Urinary bladder (tissue), 4 donors: Measurements from ENCODE around the gene ST8SIA1. TPM values are rescaled to one million over a fixed set of nuclear protein-coding genes. Genes with fewer than 3 reads are reported as not detected.

Experiments used
- DNase-seq: peaks from one replicate; pipeline ENCODE4 v3.0.0-alpha.2; 2015; ENCODE audit errors: extremely low spot score
- H3K27ac ChIP-seq: one replicate; pipeline ENCODE4 v1.5.1; 2013; ENCODE audit warnings: low read depth, mild to moderate bottlenecking, moderate library complexity
- H3K36me3 ChIP-seq: one replicate; pipeline ENCODE4 v1.6.1; 2013; ENCODE audit warnings: mild to moderate bottlenecking, moderate library complexity; ENCODE audit not compliant: insufficient read depth
- H3K4me1 ChIP-seq: one replicate; pipeline ENCODE4 v1.6.1; 2013; ENCODE audit warnings: mild to moderate bottlenecking, moderate library complexity; ENCODE audit not compliant: insufficient read depth
- H3K4me3 ChIP-seq: one replicate; pipeline ENCODE4 v1.5.1; 2013; ENCODE audit warnings: low read depth, low read length
- WGBS: extraction: QIAGEN DNeasy Blood & Tissue Kit; methylation state at CpG from one replicate; pipeline ENCODE4 v1.1.7; 2013; 5-methylcytosine and 5-hydroxymethylcytosine counted together
- polyA plus RNA-seq: library from polyadenylated mRNA; stranded (reverse); fragments of 200-250 nt; gene quantifications from one replicate; pipeline ENCODE4 v1.2.3, GENCODE V29; 2013
- total RNA-seq: library from RNA; depleted of rRNA; stranded (reverse); fragments of >200 nt; gene quantifications from one replicate; pipeline ENCODE4 v1.2.3, GENCODE V29; 2014
- donor health status: healthy with polysubstance abuse.
- donor health status: healthy.

ST8SIA1 gene
- total and polyA plus RNA-seq, 2 donors, result 19.8 to 22.3 TPM

DNA sequence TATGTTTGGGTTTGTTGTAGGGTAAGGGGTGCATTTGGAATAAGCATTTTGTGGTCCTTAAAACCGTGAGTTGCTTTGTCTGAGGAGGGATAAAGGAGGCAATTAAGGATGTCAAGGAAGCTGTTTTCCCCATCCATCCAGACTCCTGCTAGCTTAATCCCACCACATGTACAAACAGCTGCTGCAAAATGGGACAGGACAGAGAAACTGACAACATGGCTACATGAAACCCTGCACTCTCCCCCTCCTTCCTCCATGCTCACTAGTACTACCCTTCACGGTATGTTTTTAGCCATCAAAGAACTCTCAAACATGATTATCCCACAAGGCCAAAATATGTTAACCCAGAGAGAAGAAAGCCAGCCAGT is 20.6 kb downstream of the ST8SIA1 start:
- 85% methylated on average over 2 of the region's 2 CpGs for WGBS
- Histone ChIP-seq H3K4me1 (no peaks in the 10 kb centered on the region), H3K36me3 (no peaks in the 10 kb centered on the region), H3K4me3 (no peak overlapping the region), H3K27ac (no peak overlapping the region)
- DNase-seq, result no peak

DNA sequence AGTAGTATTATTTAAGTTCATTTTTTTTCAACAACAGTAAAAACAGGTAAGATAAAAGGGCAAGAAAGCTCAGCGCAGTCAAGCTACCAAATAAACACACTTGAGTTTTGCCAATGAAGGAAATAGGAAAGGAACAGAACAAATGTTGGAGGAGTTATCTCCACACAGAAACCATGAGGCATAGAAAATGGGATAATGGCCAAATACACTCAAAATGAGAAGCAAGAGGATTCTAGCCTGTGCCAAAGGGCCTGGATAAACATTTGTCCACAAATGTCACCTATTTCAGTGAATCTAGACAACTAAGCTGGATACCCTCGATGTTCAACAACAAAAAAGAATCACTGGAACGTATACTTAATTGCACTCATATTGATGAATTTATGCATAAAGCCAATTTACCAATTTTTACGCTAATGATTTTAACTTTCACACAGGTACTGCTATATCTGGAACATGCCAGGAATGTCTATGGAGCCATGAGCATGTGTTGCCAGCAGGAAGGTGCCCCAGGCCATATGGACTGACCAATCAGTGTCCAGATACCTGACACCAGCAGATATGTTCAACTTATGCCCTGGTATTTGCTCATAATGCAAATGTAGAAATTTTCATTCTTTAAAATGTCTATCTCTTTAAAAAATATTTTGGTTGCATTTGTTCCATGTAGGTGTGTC is 21.1 kb downstream of the ST8SIA1 start:
- Histone ChIP-seq H3K4me3 (no peak overlapping the region), H3K4me1 (no peaks in the 10 kb centered on the region), H3K27ac (no peak overlapping the region), H3K36me3 (no peaks in the 10 kb centered on the region)
- no peak for DNase-seq
- 85% methylated on average over 4 of the region's 4 CpGs for WGBS

DNA sequence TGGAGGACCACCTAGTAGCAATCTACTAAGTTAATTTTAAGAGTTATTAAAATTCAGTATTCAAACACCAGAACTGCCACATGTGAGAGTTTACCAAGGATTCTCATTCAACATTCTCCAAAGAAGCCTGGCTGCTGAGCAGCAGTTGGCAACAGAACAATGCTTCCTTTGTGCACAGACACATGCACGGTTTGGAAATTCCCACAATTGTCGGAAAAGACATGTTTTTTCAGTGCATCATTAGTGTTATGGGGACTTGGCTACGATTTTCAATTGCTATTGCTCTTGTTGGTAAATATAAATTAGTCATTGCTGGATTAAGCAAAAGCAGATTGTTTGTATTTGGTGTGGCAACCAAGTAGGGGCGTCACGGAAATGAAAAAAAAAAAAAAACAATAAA is 22.2 kb downstream of the ST8SIA1 start:
- 52% methylated on average over 5 of the region's 5 CpGs for WGBS
- H3K36me3 ChIP-seq, result no peaks in the 10 kb centered on the region
- H3K4me3 ChIP-seq, result no peak overlapping the region
- no peaks in the 10 kb centered on the region for H3K4me1 ChIP-seq
- no peak for DNase-seq
- H3K27ac ChIP-seq, result no peak overlapping the region

DNA sequence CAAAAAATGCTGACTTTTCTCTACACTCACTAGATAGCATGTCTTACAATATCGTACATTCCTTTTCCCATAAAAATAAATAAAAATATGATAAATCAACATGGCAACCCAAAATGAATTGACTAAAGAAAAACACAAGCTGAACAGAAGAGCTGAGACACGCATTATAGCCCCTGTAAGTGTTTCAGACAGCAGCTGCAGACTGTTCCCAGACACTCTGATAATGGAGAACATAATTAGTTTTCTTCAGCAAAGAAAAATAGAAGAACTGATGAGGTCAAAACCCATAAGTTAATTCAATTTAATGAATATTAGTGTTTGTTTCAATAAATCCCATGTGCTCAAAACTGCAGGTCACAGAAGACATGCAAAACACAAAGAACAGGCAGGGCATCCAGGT is 23.8 kb downstream of the ST8SIA1 start:
- no peaks in the 10 kb centered on the region for H3K4me1 ChIP-seq
- H3K36me3 ChIP-seq, result no peaks in the 10 kb centered on the region
- H3K4me3 ChIP-seq, result no peak overlapping the region
- H3K27ac ChIP-seq, result no peak overlapping the region
- DNase-seq, result no peak
- WGBS, result 85% methylated on average over 2 of the region's 2 CpGs

DNA sequence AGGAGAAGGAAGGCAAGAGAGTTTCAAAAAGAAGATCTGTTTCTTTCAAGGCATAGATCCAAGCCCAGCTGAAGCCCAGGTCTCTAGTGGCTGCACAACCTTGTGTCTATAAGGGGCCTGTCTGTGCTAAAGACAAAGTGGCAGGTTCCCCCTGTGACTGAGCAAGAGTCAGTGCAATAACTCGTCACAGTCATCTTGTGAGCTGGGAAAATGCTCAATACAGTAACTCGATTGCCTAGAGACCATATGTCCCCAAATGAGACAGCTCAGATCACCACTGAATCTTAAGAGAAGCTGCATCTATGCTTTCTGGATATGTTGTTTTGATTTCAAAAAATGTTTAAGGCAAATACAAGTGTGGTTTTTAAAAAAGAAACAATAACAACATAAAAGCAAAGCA is 24.2 kb downstream of the ST8SIA1 start:
- H3K27ac ChIP-seq, result no peak overlapping the region
- no peak overlapping the region for H3K4me3 ChIP-seq
- no peaks in the 10 kb centered on the region for H3K36me3 ChIP-seq
- no peaks in the 10 kb centered on the region for H3K4me1 ChIP-seq
- 90% methylated on average over 2 of the region's 2 CpGs for WGBS
- no peak for DNase-seq

DNA sequence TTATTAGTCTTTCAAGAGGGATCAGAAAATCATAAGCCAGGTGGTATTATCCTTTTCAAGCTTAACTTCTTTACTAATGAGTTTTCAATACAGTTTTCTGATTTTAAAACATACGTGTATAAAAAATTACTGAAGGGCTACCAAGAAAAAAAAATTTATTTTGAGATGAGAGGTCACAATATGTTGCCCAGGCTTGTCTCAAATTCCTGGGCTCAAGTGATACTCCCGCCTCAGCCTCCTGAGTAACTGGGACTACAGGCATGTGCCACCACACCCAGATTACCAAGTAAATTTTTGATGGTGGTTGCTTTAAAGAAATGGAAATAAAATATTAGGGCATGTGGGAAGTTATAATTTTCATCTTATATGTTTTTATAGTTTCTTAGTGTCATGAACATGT is 26.7 kb downstream of the ST8SIA1 start:
- WGBS, result 72% methylated on average over 2 of the region's 2 CpGs
- no peaks in the 10 kb centered on the region for H3K4me1 ChIP-seq
- no peaks in the 10 kb centered on the region for H3K36me3 ChIP-seq
- no peak overlapping the region for H3K4me3 ChIP-seq
- H3K27ac ChIP-seq, result no peak overlapping the region
- DNase-seq, result no peak

DNA sequence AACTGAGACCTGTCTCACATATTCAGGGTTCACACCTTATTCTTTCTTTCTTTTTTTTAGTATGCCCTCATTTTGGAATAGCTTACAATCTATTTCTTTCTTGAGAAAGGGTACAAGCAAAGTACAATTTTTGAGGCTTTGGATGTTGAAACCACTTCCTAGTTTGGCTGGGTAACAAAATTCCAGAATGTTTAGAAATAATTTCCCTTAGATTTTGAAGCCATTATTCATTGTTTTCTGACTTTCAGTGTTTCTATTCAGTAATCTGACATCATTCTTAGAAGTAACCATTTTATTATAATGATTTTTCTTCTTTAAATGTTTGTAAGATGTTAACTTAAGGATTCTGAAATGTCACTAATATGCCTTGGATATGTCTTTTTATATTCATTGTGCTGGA is 28.2 kb downstream of the ST8SIA1 start:
- DNase-seq, result no peak
- Histone ChIP-seq H3K27ac (no peak overlapping the region), H3K36me3 (no peaks in the 10 kb centered on the region), H3K4me1 (no peaks in the 10 kb centered on the region), H3K4me3 (no peak overlapping the region)

DNA sequence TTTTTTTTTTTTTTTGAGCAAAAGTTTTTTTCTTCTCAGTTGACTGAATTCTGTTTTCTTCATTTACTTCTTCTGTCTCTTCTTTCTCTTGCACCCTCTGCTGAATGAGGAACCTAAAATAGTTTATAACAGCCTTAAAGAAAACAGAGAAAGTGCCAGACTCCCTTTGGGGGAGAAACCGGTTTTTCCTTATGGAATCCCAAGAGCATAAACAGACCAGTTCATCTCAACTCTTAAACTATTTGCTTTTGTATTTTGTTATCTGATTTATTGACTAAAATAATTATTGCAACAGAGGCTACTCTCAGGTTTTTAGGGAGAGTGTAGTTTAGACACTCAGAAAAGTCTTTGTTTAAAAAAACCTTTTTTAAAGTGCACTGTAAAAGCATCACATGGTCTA is 30.2 kb downstream of the ST8SIA1 start:
- Histone ChIP-seq H3K27ac (no peak overlapping the region), H3K36me3 (no peaks in the 10 kb centered on the region), H3K4me3 (no peak overlapping the region), H3K4me1 (no peaks in the 10 kb centered on the region)
- WGBS, result 35% methylated on average over 1 of the region's 1 CpG
- DNase-seq, result no peak

DNA sequence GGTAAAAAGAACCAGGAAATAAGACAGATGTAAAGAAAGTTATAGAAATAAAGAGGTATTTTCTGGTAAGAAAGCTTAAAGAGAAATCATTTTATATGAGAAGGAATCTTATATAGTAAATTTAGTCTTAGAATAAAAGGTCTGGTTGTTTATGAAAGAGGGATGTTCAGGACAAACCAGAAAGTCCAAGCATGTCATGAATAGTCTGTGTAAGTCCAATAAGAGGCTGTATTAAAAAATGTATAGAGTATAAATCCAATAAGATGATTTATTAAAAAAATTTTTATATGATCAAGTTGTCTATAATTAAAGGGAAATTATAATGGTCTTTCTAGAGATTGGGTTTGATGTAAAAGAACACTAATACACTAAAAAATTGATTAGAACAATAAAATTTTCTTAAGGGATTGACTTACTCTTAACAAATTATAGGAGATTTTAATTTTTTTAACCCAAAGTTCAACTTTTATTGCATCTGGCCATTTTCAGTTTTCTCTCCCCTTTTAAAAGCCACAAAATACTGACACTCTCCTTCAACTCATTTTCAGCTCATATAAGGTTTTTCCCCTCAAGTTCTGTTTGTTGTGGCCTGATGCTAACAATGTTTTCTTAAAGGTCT is 35.1 kb downstream of the ST8SIA1 start:
- Histone ChIP-seq H3K36me3 (no peaks in the 10 kb centered on the region), H3K27ac (no peak overlapping the region)

DNA sequence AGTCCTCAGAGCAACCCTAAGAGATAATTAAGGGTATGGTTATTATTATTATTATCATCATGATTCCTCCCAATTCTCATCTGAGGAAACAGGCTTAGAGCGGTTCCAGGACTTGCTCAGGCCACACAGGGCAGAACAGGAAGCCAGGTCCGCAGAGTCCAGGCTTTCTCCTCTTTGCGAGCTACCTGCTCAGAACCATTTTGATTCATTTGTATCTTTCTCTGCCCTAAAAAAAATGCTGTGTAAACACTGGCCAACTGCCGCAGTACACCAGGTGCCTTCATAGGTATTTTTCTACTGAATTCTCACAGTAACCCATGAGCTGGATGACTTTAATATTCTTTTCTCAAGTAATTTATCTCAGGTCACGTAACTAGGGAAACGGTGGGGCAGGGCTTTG is 45.3 kb downstream of the ST8SIA1 start:
- WGBS, result 96% methylated on average over 6 of the region's 6 CpGs
- H3K4me3 ChIP-seq, result no peak overlapping the region
- DNase-seq, result no peak
- H3K27ac ChIP-seq, result no peak overlapping the region
- H3K36me3 ChIP-seq, result no peaks in the 10 kb centered on the region
- H3K4me1 ChIP-seq, result no peaks in the 10 kb centered on the region

More for the DNA sequence above, 35.1 kb downstream of the ST8SIA1 start:
- H3K4me3 ChIP-seq, result no peak overlapping the region
- DNase-seq, result no peak
- H3K4me1 ChIP-seq, result no peaks in the 10 kb centered on the region

DNA sequence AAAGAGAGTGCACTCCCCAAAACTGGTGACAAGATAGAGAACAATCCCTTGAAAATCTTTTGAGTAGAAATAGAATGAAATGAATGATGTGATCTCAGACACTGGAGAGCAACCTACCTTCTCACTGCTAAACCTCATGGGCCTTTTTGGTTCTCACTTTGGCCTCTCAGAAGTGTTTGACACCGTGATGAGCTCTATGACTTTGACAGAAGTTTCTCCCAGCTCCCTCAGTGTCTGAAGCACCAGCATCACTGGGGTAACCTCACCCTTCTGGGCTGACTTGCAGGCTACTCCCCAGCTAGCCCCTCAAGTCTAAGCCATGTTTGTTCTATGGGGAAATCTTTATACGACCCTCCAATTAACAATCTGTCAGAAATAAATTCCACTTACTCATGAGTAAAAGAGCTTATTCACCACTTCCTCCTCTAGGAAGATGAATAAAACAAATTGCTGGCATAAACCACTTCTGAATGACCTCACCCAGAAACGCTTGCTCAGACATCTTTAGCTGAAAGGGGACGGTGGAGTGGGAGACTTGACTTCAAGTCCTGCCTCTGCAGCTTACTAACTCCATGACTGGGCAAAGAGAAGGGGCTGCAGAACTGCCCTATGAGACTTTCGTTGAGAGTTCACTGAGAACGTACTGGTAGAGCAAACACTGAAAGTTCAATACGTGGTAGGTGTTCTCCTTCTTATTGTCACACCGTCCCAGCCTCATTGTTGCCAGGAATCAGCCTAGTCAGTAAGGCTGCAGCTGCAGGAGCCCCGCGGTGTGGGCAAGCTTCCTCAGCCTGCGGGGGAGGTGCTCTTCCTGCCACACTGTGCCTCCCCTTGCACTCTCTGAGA is 46.5 kb downstream of the ST8SIA1 start:
- H3K4me1 ChIP-seq, result no peaks in the 10 kb centered on the region
- no peak overlapping the region for H3K27ac ChIP-seq
- no peak for DNase-seq
- no peak overlapping the region for H3K4me3 ChIP-seq
- 49% methylated on average over 11 of the region's 11 CpGs for WGBS
- no peaks in the 10 kb centered on the region for H3K36me3 ChIP-seq

DNA sequence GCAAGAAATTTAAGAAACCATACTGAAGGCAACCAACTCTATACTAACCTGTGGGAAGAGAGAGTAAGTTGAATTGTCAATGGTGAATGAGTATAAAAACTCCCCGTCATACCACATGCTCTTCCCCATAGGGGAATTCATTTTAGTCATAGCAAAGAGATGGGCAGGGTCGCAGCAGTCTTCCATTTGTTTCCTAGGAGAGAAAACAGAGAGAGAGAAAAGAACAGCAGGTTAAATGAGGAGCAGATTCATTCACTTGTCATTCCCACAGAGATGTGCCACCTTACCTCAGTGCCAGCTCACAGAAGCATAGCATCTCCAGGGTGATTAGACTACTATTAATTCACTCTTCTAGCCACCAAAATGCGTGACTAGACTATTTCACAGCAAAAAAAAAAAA is 47.4 kb downstream of the ST8SIA1 start:
- H3K27ac ChIP-seq, result no peak overlapping the region

DNA sequence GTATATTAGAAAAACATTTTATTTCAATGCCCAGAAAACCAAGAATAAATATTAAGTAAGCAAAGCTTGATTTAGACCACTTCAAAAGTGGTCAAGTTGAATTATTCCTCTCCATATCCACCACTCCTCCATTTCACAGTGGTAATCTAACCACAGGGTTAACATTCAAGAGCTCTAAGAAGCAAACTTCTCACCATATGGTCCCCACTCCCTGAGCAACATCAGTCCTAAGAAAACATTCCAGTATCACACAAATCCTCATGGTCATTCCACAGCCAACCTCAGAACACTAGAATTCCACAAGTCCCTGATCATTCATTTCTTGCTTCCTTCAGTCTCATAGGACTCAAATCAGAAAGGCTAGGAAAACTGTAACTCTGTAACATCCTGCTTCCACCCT is 47.9 kb downstream of the ST8SIA1 start:
- H3K4me1 ChIP-seq, result no peaks in the 10 kb centered on the region
- H3K36me3 ChIP-seq, result no peaks in the 10 kb centered on the region
- H3K4me3 ChIP-seq, result no peak overlapping the region
- no peak for DNase-seq
- H3K27ac ChIP-seq, result no peak overlapping the region

More for the DNA sequence above, 47.4 kb downstream of the ST8SIA1 start:
- DNase-seq, result no peak
- no peak overlapping the region for H3K4me3 ChIP-seq
- no peaks in the 10 kb centered on the region for H3K36me3 ChIP-seq
- 95% methylated on average over 3 of the region's 3 CpGs for WGBS
- H3K4me1 ChIP-seq, result no peaks in the 10 kb centered on the region

DNA sequence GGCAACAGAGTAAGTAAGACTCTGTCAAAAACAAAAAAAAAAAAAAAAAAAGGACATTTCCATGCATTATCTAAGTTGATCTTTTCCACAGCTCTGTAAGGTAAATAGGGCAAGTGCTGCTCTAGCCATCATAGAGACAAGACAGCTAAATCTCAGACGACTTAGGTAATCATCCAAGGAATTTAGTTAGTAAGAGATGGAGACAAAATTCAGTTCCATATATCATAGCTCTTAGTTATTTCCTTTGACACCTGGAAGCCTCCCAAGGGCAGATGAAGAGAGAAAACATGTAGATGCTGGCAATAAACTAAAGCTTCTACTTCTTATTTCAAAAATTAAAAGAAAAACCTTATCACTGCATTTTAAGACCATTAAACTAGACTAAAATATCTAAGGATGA is 48.7 kb downstream of the ST8SIA1 start:
- Histone ChIP-seq H3K4me3 (no peak overlapping the region), H3K4me1 (no peaks in the 10 kb centered on the region), H3K27ac (no peak overlapping the region), H3K36me3 (no peaks in the 10 kb centered on the region)
- WGBS, result 15% methylated on average over 1 of the region's 1 CpG
- DNase-seq, result no peak
